GM21786 (cell line): ENCODE data around the gene CAMK1D.
"Not testable (repeated sequence)": the region's sequence is repeated elsewhere in the genome, so short reads cannot be mapped to it uniquely, and the experiment has no call there.

Experiments used
- ATAC-seq: cut with Tn5 transposase; IDR thresholded peaks from one replicate; pipeline ENCODE4 v1.9.1; 2021; ENCODE audit not compliant: unreplicated experiment

CAMK1D gene

DNA sequence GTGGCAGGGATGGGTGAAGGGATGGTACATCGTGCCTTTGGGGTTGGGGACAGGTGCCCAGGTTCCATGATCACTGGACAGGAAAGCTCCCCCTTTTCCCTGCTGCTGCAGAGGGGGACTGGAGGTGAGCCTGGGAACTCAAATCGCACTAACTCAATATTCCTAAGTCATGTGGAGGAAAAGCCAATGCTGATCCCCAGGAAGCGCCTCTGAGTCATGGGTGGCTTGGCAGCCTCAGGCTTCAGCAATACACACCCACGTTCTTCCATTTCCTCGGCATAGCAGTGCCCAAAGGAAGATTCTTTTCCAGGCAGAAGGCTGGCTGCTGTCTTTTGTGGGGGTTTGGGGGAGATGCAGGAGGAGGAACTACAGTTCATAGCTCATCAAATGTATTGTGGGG, 486.4 kb downstream of the CAMK1D start:
- no peak for ATAC-seq

DNA sequence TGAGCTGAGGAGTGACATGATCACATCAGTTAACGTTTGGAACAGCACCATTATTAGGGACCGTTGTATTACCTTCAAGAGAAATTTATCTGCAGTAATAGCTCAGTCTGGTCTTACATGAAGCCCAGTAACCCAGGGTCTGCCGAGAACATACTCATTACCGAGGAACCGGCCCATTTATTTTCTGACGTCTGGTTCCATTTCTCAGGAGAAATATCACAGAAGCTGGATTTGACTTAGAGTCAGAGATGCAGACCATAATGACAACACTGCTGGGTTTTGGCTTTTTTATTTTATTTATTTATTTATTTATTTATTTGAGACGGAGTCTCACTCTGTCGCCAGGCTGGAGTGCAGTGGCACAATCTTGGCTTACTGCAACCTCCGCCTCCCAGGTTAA, 489.0 kb downstream of the CAMK1D start:
- no peak for ATAC-seq

DNA sequence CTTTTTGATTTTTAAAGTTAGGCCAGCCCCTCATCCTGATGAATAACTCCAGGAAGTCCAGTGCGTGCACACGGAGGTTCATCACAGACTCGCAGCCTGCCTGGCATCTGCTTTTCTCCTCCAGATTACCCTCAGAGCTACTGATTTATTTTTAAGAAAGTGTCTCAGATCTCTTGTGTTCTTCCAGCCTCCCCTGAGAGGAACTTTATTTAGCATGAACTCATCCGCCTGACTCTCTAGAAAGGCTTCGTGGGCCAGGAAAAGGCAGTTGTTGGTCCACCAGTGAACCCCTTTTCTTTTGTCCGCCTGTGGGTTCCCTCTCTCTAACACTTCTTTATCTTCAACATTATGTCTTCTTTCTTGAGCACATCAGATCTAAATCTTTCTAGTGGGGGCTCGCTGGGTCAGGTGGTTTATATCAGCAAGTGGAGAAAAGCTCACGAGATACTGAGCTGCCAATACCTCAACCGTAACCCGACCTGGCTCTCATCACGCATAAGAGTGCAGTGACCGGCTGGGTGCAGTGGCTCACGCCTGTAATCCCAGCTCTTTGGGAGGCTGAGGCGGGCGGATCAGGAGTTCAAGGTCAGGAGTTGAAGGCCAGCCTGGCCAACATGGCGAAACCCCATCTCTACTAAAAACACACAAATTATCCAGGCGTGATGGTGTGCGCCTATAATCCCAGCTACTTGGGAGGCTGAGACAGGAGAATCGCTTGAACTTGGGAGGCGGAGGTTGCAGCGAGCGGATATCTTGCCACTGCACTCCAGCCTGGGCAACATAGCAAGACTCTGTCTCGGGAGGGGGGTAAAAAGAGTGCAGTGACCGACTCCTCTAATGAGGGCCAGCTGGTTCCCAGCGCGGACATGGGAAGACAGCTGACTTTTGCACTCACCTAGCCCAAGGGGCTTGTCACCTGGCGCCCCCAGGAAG, 489.9 kb downstream of the CAMK1D start:
- ATAC-seq = no peak

DNA sequence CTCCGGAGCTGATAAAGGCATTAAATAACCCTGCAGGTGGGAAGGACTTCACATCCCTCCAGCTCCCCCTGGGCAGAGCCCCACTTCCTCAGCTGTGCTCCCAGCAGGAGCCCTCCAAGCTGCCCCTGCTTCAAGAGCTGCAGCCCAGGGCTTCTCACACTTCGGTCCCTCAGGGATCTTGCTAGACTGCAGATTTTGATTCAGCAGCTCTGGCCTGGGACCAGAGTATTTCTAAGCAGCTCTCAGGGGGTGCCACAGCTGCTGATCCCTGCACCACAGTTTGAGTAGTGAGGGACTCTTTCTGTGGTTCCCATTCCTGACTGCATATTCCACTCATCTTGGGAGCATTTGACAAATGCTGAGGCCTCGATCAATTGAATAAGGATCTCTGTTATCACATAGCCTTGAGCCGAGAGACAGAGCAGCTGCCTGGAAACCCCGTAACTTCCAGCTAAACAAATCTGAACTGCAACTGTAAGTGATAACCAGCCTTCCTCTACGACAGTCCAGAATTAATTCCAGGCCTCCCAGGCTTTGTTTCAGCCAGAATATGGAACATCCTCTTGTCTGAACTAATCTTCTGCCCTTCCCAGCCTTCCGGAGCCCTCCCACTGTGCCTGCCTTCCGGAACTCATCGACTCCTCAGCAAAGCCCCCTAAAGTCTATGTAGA, 490.7 kb downstream of the CAMK1D start:
- no peak for ATAC-seq

DNA sequence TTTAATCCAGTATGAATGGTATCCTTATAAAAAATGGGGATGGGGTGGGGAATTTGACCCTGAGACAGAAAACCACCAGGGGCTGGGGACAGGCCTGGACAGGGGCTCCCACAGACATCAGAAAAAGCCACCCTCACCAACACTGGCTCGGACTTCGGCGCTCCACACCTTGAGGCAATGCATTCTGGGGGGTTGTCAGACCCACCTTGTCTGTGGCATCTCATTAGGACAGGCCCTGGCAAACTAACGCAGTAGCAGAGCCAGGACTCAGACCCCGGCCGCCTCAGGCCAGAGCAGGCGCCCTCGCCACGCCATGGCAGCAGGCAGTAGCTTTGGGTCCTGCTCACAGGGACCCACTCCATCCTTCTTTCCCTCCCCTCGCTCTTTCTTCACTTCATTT, 492.1 kb downstream of the CAMK1D start:
- no peak for ATAC-seq

DNA sequence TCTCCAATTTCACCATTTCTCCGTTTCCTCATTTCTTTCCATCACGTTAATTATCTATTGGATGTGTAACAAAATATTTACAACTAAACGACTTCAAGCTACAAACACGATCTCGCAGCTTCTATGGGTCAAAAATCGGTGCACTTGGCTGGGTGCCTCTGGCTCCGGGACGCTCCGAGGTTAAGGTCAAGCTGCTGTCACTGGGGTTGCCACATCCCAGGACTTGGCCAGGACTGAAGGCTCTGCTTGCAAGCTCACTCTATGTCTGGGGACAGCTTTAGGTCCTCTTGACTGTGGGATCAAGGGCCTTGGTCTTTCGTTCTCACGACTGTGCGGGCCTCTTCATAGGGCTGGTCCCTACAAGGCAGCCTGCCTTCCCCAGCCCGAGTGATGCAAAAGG, 492.5 kb downstream of the CAMK1D start:
- ATAC-seq = no peak

DNA sequence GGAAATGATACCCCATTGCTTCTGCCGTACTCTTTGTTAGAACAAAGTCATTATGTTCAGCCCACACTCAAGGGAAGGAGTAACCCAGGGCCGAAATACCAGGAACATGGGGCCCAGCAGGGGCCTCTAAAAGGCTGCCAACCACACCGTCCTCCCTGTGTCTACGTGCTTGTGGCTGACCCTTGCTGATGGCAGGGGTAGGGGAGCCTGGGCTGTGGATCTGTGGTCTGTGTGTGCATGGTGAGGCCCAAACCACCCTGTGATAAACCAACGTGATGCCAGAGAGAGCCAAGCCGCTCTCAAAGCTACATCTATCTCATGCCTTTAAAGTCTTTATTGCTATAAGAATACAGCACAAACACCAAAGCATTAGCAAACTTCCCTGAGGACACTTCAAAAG, 493.0 kb downstream of the CAMK1D start:
- ATAC-seq = no peak

DNA sequence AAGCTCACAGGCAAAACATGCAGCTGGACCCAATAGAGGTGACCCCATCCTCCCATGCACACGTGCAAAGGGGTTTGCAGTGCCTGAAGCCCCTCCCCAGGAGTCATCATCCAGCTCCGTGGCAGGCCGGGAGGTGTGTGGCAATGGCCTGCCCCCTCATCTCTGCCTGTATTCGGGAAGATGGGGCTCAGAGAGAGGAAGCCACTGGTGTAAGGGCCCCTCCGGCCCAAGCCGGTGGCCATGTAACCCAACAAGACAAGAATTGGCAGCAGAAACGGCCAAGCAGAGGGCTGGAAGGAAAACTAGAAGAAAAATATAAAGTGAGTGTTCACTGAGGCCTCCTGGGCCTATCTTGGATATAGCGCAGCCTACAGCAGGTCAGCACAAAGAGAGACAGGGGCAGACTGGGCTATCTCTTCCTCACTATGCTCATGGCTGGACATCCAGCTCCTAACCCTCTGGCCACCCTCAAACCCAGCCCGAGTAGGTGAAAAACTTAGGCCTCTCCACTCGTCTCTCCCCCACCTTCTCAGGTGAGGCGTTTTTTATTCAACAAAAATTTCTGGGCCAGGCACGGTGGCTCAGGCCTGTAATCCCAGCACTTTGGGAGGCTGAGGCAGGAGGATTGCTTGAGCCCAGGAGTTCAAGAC, 494.1 kb downstream of the CAMK1D start:
- ATAC-seq = no peak

DNA sequence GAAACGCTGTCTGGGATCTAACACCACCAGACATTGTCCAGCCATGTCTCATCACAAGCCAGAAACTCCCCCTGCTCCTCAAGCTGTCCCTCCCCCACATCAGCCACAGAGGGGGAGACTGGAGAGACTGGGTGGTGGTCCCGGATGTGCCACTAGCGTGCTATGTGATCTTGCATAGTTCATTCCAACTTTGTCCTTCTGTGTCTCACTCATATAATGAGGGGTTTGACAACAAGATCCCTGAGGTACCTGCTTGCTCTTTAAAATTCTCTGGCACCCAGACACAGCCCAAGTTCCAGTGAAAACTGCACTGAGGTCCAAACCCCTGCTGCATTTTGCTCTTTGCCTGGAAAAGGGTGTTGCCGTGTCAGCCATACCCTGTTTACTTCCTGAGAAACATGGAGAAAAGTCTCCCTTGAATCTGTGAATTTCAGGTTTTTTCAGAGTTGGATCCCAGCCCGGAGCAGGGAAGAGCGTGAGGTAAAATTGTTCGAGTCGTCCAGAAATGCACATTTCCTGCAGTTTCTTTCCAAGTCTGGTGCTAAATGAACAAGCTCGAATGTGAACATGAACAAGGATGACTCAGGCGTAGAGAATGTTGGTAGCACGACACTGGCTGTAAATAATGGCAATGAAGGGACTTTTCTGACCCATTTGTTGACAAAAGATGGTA, 495.6 kb downstream of the CAMK1D start:
- ATAC-seq = no peak

DNA sequence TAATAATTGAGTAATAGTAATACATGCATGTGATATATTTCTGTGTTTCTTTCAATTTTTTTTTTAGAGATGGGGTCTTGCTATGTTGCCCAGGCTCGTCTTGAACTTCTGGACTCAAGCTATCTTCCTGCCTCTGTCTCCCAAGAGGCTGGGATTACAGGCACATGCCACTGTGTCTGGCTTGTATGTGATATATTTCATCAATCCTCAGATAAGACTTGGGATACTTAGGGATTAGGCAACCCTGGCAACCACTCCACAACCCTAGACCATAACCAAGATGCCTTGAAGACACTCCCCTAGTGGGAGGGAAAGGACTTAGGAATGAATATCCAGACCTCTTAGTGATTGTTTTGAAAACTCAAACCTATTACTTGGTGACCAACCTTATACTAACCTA, 497.4 kb downstream of the CAMK1D start:
- ATAC-seq = no peak

DNA sequence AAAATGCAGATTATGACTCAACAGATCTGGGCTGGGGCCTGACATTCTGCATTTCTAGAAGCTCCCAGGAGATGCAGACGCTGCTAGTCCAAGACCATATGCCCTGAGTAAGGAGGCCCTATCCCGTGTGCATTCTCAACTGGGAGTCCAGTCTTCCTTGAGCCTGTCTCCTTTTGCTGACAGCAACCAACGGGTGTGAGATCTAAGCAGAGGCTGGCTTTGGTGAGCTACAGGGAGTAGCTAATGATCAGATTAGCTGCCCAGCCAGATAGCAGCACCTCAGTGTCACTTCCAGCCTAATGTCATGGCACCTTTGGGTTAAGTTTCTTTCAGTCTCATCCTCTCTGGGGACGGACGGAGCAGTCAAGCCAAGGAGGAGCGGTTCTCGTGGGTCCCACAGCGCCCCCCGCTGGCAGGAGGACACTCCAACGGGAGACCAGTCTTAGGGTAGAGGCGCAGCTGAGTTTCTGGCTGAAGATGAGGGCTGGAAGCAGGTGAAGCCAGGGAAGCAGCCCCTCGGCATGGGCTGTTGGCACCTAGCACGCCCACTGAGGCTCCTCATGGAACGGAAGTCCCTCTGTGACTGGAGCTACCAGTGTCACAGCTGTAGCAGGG, 498.1 kb downstream of the CAMK1D start:
- ATAC-seq = no peak

DNA sequence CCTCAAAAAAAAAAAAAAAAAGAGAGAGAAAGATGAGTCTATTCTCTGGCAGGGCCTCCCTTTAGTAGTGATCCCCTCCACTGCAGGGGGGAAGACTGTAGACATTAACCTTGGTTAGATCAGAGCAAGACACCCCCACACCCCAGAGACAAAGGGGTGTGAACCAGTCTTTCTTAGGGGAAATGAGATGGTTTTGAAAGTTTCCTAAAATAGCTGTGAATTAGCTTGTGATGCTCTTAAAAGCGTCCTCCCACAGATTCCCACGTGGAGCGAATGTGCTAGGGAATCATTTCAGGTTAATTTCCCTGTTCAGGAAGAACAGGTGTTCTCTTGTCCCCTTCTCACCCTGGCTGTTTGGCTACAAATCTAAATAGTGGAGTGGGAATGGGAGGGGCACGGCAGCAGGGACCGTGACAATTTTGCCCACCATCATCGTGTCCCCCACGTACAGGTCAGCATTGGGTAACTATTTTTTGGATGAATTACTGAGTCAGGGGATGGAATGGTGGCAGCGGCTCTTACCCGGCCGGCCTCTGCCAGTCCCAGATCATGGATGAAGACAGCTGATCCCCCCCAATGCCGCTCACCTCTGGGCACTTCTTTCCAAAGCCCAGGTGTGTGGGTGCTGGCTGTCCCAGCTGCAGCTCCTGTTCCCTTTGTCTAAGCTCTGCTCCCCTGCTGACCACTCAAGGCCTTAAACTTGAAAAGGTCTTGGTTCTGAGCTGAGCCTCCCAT, 499.3 kb downstream of the CAMK1D start:
- no peak for ATAC-seq

DNA sequence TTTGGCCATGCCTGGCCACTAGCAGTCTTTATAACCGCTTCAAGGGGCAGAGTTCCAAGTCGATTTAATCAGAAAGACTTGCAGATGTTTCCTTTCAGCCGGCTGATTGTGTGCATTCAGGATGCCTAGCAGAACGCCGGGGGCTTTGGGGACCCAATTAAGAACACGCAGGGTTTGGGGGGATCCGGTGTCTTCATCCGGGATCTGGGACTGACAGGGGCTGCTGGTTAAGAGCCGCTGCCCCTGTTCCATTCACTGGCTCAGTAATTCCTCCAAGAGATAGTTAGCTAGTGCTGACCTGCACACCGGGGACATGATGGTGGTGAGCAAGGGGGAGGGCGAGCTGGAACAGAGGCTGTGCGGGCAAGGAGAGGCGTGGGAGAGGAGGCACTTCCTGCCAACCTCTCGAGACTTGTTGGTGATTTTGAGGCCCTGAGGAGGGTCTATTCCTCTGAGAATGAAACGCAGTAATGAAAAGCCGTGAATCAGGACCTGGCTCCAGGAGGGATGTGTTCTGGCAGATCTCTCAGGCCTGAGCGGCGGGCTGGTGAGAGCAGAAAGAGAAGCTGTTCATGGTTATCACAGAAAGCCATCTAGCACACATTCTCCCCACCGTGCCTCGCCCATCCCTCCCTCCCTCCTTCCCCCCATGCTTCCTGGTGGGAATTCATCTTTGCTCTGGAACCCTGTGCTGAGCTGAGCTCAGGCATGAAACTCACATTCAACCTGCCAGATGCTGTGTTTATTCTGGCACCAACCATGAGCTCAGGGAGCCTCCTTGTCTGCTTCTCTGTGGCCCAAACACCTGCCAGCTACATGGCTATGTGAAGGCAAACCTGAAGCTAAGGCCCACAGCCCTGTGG, 500.2 kb downstream of the CAMK1D start:
- no peak for ATAC-seq

DNA sequence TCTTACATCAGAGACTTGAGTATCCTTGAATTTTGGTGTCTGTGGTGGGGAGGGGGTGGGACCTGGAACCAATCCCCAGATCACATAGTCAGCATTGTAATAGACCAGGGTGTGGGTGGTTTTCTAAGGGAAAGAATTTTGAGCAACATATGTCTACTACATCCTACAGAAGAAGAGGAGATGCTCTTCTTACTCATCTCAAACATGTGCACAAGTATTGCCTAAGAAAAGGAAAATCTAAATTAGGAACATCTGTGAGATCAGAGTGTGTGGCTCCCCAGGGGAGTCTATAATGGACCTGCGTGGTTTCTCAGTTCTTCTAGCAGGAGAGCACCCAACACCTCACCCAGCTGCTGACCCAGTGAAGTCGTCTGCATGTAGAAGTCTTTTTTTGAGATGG, 503.3 kb downstream of the CAMK1D start:
- no peak for ATAC-seq

DNA sequence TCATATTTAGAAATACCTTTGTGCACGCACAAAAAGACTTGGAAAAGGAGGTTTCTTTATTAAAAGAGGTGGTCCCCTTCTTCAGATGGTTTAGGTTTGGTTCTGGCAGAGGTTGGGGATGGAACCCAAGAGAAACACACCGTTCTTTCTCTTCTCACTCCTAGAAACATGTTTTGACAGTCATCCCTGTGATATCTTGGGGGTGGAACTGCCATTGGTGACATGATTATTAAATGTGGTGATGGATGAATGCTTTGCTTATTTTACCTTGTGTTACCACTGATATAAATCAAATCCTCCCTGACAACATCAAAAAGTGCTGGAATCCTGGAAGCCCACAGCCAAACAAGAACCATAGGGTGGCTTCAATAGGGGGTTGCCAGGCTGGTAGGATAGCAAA, 505.6 kb downstream of the CAMK1D start:
- no peak for ATAC-seq

DNA sequence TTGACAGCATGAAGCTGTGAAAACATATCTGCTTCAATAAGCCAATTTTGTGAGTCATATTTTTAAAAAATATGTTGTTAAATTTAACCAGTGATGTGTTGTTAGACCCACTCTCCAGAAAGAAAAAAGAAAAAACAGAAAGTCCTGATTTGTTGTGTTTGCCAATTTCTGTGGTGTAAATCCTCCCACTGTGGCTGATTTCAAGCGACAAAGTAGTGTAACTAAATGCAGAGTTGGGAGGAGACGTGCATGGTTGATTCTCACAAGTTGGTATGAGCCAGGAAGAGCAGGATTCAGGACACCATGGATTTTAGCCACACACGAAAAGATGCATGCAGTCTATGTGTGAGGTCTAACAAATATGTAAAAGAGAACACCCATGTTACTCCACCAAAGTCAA, 513.1 kb downstream of the CAMK1D start:
- no peak for ATAC-seq

DNA sequence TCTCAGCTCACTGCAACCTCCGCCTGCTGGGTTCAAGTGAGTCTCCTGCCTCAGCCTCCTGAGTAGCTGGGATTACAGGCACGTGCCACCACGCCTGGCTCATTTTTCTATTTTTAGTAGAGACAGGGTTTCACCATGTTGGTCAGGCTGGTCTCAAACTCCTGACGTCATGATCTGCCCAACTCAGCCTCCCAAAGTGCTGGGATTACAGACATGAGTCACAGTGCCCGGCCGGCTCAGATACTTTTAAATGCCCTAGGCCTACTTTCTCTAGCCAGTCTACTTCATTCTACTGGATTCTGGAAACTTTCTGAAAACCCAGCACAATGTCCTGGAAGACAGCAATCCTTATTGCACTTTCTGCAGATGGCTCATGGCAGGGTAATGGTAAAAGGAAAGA, 516.2 kb downstream of the CAMK1D start:
- ATAC-seq = not testable (repeated sequence)

DNA sequence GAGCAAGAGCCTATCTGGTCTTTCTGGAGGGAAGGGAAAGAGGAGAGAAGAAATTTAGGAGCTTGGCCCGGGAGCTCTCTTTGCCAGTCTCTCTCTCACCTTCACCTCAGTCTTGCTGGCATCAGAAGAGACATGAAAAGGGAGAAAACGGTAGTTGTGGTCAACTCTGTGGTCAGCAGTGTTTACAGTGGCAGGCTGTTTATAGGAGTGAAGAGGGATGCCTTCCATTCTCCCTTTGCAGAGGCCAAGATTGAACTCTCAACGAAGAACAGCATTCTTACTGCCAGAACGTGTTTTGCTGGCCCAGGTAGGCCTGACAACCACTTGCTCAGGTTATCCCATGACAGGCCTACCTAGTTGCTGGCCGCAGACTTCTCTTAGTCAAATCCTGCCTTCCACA, 518.9 kb downstream of the CAMK1D start:
- ATAC-seq = no peak

DNA sequence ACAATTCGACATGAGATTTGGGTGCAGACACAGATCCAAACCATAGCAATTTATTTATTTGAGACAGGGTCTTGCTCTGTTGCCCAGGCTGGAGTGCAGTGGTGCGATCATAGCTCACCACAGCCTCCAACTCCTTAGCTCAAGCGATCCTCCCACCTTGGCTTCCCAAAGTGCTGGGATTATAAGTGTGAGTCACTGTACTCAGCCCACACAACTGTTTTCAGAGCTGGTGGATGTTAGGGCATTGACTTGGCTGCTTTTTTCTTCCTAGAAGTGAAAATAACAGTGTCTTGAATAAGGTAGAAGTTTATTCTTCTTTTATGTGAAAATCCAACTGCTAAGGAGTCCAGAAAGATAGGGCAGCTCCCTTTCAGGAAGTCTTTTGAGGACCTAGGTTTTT, 520.1 kb downstream of the CAMK1D start:
- no peak for ATAC-seq
